Suprapubic skin (tissue), 4 donors: ENCODE measurements around the gene PTF1A. TPM values are rescaled to one million over a fixed set of nuclear protein-coding genes. Genes with fewer than 3 reads are reported as not detected.

Experiments
- DNase-seq, 2 donors: peaks; one replicate each; pipeline ENCODE4 v3.0.0-alpha.2; 2019; ENCODE audit warnings: low spot score in 2 of 2
- H3K27ac ChIP-seq: fragments of 200-600 bp; sonication (generic); one replicate; pipeline ENCODE4 v1.5.1; 2019
- H3K27me3 ChIP-seq: fragments of 200-600 bp; sonication (generic); one replicate; pipeline ENCODE4 v1.5.1; 2019
- H3K36me3 ChIP-seq: fragments of 200-600 bp; sonication (generic); one replicate; pipeline ENCODE4 v1.5.1; 2019
- H3K4me1 ChIP-seq: fragments of 200-600 bp; sonication (generic); one replicate; pipeline ENCODE4 v1.5.1; 2019
- H3K4me3 ChIP-seq: fragments of 200-600 bp; sonication (generic); one replicate; pipeline ENCODE4 v1.5.1; 2019; ENCODE audit warnings: mild to moderate bottlenecking
- H3K9me3 ChIP-seq: fragments of 200-600 bp; sonication (generic); one replicate; pipeline ENCODE4 v1.5.1; 2019
- CTCF ChIP-seq, 2 donors: fragments of 200-600 bp in 1 of 2; fragments of 450-650 bp in 1 of 2; sonication (generic) in 1 of 2; IDR thresholded peaks; one replicate each; pipeline ENCODE4 v1.5.1; 2016 to 2019; ENCODE audit warnings: antibody characterized with exemption in 2 of 2, mild to moderate bottlenecking in 1 of 2, moderate library complexity in 1 of 2
- EP300 ChIP-seq: sonication (generic); formaldehyde crosslinking; IDR thresholded peaks from one replicate; pipeline ENCODE4 v1.6.1; 2017; ENCODE audit warnings: antibody characterized with exemption
- POLR2A ChIP-seq, 2 donors: fragments of 450-650 bp; IDR thresholded peaks; one replicate each; pipeline ENCODE4 v1.6.1; 2017; ENCODE audit warnings: antibody characterized with exemption in 2 of 2, mild to moderate bottlenecking in 2 of 2, moderate library complexity in 2 of 2
- POLR2AphosphoS5 ChIP-seq, 3 donors: sonication (generic); formaldehyde crosslinking; IDR thresholded peaks; one replicate each; pipeline ENCODE4 v1.6.1; 2017; ENCODE audit warnings: antibody characterized with exemption in 3 of 3
- WGBS: methylation state at CpG from one replicate; pipeline ENCODE4 v1.1.5; 2018; 5-methylcytosine and 5-hydroxymethylcytosine counted together
- total RNA-seq, 4 donors: library from RNA; depleted of rRNA; stranded (reverse); fragments of >200 nt; gene quantifications; one replicate each; pipeline ENCODE4 v1.1.0, GENCODE V29; 2016

Gene PTF1A
- total RNA-seq, 4 donors from 2014 or later, result not detected

GRCh38 chr10:23197416-23197861 lies 5.3 kb downstream of the PTF1A start:
- Histone ChIP-seq H3K4me1 (peaks cover 10% of the 10 kb centered on the region), H3K27me3 (peaks cover 100% of the 10 kb centered on the region), H3K4me3 (no peak overlapping the region), H3K27ac (no peak overlapping the region), H3K36me3 (no peaks in the 10 kb centered on the region), H3K9me3 (no peaks in the 10 kb centered on the region)
- DNase-seq, result no peak
- TF ChIP-seq CTCF (IDR thresholded peaks at IDR 0.05) (no peak), EP300 (no peak), POLR2A (IDR thresholded peaks at IDR 0.05) (no peak), POLR2AphosphoS5 (IDR thresholded peaks at IDR 0.05) (no peak)
- 12% methylated on average over 10 of the region's 12 CpGs for WGBS

- Histone ChIP-seq H3K4me3 (no peak overlapping the region), H3K4me1 (peaks cover 8% of the 10 kb centered on the region), H3K27me3 (peaks cover 100% of the 10 kb centered on the region), H3K27ac (no peak overlapping the region), H3K9me3 (no peaks in the 10 kb centered on the region), H3K36me3 (no peaks in the 10 kb centered on the region)
- WGBS, result 3% methylated on average over 13 of the region's 13 CpGs
- TF ChIP-seq EP300, result no peak
- TF ChIP-seq POLR2AphosphoS5 (IDR thresholded peaks at IDR 0.05), result no peak
- no peak for TF ChIP-seq CTCF (IDR thresholded peaks at IDR 0.05)
- no peak for TF ChIP-seq POLR2A (IDR thresholded peaks at IDR 0.05)
- DNase-seq, result no peak
These were observed 6.5 kb downstream of the PTF1A start for GRCh38 chr10:23198610-23198939.

- no peak for TF ChIP-seq POLR2AphosphoS5 (IDR thresholded peaks at IDR 0.05)
- no peak overlapping the region for H3K4me3 ChIP-seq
- WGBS, result 0% methylated on average over 14 of the region's 60 CpGs
- H3K36me3 ChIP-seq, result no peaks in the 10 kb centered on the region
- no peak overlapping the region for H3K27ac ChIP-seq
- H3K4me1 ChIP-seq, result peaks cover 8% of the 10 kb centered on the region
- no peaks in the 10 kb centered on the region for H3K9me3 ChIP-seq
- DNase-seq, result no peak
- H3K27me3 ChIP-seq, result peaks cover 100% of the 10 kb centered on the region
These were observed 7.0 kb downstream of the PTF1A start for GRCh38 chr10:23198940-23199767.

GRCh38 chr10:23199768-23200511 lies 7.8 kb downstream of the PTF1A start:
- peaks cover 100% of the 10 kb centered on the region for H3K27me3 ChIP-seq
- DNase-seq, result no peak
- 4% methylated on average over 24 of the region's 30 CpGs for WGBS

GRCh38 chr10:23200586-23200985 lies 8.5 kb downstream of the PTF1A start:
- no peaks in the 10 kb centered on the region for H3K9me3 ChIP-seq
- no peak for TF ChIP-seq POLR2A (IDR thresholded peaks at IDR 0.05)
- TF ChIP-seq EP300, result no peak
- TF ChIP-seq CTCF (IDR thresholded peaks at IDR 0.05), result no peak
- TF ChIP-seq POLR2AphosphoS5 (IDR thresholded peaks at IDR 0.05), result no peak
- H3K4me3 ChIP-seq, result no peak overlapping the region
- WGBS, result 9% methylated on average over 12 of the region's 12 CpGs
- peaks cover 96% of the 10 kb centered on the region for H3K27me3 ChIP-seq
- no peaks in the 10 kb centered on the region for H3K4me1 ChIP-seq
- H3K36me3 ChIP-seq, result no peaks in the 10 kb centered on the region
- no peak for DNase-seq
- H3K27ac ChIP-seq, result no peak overlapping the region

More at GRCh38 chr10:23199768-23200511, 7.8 kb downstream of the PTF1A start:
- Histone ChIP-seq H3K4me1 (peaks cover 5% of the 10 kb centered on the region), H3K4me3 (no peak overlapping the region), H3K9me3 (no peaks in the 10 kb centered on the region), H3K27ac (no peak overlapping the region), H3K36me3 (no peaks in the 10 kb centered on the region)
- no peak for TF ChIP-seq POLR2A (IDR thresholded peaks at IDR 0.05)
- TF ChIP-seq CTCF (IDR thresholded peaks at IDR 0.05), result no peak
- TF ChIP-seq EP300, result no peak
- no peak for TF ChIP-seq POLR2AphosphoS5 (IDR thresholded peaks at IDR 0.05)
